HG02938 (cell line): ENCODE results near the gene INPP5A.
"Not testable (repeated sequence)": the region's sequence is repeated elsewhere in the genome, so short reads cannot be mapped to it uniquely, and the experiment has no call there.

Source experiments
- ATAC-seq: cut with Tn5 transposase; IDR thresholded peaks from one replicate; pipeline ENCODE4 v1.9.1; 2021; ENCODE audit warnings: mild to moderate bottlenecking, moderate library complexity; ENCODE audit not compliant: unreplicated experiment

Gene INPP5A

DNA sequence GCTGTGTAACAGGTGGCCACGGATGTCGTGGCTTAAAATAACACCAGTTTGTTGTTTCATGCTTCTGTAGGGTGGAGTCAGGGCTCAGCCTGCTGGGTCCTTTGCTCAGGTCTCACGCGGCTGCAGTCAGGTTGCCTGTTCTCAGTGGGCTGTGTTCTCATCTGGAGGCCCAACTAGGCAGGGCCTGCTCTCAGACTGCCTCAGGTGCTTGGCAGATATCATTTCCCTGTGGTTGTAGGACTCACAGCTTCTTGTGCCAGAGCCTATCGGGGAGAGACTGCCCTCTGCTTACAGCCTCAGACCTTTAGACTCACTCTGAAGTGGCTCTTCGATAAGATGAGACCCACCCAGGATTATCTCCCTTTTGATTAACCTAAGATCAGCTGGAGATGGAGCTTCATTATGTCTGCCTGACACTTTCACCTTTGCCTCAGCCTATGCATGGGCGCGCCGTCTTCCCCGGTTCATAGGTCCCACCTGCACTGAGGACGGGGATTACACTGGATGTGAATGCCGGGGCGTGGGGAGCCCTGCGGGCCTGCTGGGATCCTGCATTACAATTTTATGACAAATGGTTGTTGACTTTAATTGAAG lies 55.3 kb downstream of the INPP5A start:
- peak; percentile 4 for ATAC-seq

DNA sequence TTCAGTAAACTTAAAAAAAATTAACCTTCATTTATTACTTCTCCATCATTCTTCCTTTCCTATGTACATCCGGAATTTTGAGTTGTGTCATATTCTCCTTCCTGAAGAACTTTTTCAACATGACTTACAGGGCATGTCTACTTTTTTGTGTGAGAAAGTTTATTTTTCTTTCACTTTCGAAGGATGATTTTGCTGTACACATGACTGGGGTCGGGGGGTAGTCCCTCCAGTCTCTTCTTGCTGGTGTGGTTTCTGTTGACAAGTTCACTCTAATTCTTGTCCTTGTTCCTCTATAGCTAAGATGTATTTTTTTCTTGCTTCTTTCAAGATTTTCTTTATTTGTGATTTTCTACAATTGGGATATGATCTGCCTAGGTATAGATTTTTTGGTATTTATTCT lies 55.8 kb downstream of the INPP5A start:
- ATAC-seq: peak; percentile 81

DNA sequence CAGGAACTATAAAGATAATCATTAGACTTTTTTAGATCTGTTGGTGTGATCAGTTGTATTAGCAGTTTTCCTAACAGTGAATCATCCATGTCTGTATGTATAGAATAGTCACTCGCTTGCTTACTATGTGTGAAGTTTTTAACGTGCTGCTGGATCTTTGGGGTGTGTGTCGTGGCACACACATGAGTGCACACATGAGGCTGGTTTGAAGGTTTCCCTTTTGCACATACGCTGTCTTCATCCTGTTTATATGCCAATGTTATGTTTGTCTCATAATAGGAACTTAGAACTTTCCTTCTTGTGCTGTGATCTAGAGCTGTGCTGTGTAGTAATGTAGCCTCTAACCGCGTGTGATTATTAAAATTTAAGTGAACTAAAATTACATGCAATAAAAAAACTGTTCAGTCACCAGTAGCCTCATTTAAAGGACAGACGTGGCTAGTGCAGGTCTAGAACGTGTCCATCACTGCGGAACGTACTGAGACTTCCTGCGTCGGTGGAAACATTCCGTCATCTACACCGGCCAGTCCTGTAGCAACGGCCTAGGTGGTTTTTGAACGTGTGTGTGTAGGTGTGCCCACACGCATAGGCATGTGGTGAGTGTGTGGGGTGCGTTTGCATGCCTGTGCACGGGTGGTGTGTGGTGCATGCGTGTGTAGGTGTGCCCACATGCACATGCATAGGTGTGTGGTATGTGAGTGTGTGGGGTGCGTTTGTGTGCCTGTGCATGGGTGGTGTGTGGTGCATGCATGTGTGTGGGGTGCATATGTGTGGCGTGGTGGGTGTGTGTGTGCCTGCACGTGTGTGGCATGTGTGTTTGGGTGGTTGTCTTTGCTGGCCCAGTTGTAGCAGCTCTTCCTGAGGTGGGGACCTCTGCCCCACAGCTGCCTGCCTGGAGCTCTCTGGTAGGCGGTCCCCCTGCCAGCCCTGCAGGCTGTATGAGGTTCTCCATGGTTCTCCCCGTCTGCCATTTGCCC lies 56.6 kb downstream of the INPP5A start:
- no peak for ATAC-seq

DNA sequence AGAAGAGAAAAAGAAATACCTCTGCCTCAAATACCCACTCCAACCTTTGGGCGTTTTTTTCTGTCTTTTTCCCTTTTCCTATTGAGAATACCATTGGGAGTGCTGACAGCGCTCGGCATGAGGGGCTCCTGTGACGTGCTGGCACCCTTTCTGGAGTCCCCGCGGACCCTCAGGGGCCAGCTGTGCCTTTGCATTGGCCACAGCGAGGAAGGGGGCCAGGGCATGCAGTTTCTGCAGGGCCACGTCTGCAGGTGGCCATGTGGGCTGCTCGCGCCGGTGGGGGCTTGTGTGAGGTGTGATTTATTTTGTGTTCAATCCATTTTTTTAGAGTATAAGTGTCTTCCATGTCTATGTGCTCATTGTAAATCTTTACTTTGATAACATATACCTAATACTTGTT lies 57.4 kb downstream of the INPP5A start:
- ATAC-seq: no peak

DNA sequence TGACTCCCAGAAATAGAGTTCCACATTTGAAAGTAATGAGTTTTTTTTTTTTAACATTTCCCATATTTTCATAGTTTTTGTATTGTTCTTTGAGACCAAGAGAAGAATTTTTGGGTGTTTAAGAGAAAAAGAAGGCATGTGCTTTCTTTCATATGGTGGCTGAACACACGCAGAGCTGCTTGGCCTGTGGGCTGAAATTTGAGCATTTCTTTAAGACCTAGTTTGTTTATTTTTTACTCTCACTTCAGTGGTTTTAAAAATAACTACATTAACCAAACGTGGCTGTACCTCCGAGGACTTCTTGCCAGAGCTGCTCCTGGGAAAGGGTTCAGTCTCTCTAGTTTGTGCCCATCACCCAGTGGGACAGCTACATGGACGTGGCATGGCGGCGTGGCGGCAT lies 58.3 kb downstream of the INPP5A start:
- ATAC-seq: no peak

DNA sequence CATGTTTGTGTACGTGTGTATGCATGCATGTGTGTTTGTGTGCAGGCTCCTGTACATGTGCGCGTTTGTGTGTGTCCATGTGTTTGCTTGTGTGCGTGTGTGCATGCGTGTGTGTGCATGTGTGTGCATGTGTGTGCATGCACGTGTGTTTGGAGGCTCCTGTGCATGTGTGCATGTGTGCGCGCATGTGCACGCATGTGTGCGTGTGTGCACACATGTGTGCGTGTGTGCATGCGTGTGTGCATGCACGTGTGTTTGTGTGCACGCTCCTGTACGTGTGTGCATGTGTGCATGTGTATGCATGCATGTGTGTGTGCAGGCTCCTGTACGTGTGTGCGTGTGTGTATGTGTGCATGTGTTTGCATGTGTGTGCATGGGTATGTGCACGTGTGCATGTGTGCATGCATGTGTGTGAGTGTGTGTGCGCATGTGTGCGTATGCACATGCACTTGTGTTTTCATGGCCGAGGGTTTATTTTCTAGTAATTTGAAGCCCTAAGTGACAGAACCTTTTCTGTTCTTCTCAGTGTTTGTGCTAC lies 59.2 kb downstream of the INPP5A start:
- no peak for ATAC-seq

DNA sequence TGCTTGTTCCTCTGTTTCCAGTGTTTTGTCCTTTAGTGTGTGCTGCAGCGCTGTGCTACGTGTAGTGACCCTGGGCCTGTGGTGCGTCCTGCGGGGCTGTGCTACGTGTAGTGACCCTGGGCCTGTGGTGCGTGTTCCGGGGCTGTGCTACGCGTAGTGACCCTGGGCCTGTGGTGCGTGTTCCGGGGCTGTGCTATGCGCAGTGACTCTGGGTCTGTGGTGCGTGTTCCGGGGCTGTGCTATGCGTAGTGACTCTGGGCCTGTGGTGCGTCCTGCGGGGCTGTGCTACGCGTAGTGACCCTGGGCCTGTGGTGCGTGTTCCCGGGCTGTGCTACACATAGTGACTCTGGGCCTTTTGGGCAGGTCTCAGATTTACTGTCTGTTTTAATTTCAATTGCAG lies 60.1 kb downstream of the INPP5A start:
- ATAC-seq: no peak

DNA sequence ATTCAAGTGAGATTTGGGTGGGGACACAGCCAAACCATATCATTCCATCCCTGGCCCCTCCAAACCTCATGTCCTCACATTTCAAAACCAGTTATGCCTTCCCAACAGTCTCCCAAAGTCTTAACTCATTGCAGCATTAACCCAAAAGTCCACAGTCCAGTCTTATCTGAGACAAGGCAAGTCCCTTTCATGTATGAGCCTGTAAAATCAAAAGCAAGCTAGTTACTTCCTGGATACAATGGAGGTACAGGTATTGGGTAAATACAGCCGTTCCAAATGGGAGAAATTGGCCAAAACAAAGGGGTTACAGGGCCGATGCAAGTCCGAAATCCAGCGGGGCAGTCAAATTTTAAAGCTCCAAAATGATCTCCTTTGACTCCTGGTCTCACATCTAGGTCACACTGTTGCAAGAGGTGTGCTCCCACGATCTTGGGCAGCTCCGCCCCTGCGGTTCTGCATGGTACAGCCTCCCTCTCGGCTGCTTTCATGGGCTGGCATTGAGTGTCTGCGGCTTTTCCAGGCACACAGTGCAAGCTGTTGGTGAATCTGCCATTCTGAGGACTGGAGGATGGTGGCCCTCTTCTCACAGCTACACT lies 61.5 kb downstream of the INPP5A start:
- ATAC-seq: not testable (repeated sequence)

DNA sequence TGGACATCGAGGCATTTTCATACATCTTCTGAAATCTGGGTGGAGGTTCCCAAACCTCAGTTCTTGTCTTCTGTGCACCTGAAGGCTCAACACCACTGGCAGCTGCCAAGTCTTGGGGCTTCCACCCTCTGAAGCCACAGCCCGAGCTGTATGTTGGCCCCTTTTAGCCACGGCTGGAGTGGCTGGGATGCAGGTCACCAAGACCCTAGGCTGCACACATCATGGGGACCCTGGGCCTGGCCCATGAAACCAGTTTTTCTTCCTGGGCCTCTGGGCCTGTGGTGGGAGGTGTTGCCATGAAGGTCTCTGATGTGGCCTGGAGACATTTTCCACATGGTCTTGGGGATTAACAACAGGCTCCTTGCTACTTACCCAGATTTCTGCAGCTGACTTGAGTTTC lies 62.1 kb downstream of the INPP5A start:
- no peak for ATAC-seq

DNA sequence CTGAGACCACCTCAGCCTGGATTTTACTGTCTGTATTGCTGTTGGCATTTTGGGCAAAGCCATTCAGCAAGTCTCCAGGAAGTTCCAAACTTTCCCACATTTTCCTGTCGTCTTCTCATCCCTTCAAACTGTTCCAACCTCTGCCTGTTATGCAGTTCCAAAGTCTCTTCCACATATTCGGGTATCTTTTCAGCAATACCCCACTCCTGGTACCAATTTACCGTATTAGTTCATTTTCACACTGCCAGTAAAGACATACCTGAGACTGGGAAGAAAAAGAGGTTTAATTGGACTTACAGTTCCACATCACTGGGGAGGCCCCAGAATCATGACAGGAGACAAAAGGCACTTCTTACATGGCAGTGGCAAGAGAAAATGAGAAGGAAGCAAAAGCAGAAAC lies 62.8 kb downstream of the INPP5A start:
- no peak for ATAC-seq

DNA sequence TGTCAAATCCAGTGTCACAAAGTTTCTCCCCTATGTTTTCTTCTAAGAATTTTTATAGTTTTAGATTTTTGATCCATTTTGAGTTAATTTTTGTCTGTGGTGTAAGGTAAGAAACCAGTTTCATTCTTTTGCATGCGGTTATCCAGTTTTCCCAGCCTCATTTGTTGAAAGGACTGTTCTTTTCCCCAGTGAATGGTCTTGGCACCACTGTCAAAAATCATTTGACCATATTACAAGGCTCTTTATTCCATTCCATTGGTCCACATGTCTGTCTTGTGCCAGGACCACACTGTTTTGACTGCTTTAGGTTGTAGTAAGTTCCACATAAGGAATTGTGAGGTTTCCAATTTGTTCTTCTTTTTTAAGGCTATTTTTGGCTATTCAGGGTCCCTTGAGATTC lies 64.0 kb downstream of the INPP5A start:
- ATAC-seq: no peak

DNA sequence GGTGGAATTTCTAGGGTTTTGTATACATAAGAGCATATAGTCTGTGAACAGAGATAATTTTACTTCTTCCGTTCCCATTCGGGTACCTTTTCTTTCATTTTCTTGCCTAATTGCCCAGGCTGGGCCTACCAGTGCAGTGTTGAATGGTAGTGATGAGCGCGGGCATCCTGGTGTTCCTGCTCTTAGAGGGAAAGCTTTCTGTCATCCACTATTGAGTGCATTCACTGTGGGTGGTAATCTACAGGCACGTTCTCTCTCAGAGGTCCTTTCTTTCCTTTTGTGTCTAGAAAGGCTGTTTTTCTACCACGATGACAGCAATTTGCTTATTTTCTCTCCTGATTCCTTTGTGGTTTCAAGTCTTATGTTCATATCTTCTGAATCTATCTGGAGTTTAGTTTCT lies 65.0 kb downstream of the INPP5A start:
- no peak for ATAC-seq

DNA sequence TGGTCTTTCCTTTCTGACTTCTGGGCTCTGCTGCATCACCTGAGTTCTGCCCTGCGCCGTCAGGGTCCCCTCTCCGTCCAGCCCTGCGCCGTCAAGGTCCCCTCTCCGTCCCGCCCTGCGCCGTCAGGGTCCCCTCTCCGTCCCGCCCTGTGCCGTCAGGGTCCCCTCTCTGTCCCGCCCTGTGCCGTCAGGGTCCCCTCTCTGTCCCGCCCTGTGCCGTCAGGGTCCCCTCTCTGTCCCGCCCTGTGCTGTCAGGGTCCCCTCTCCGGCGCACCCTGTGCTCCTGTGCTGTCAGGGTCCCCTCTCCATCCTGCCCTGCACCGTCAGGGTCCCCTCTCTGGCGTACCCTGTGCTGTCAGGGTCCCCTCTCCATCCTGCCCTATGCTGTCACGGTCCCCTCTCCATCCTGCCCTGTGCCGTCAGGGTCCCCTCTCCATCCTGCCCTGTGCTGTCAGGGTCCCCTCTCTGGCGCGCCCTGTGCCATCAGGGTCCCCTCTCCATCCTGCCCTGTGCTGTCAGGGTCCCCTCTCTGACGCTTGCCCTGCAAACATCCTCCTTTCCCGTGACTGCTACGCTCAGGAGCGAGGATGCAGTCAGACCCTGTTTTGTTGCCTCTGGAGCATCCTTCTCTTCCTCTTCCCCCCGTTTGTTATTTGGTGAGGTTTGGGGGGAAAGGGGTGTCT lies 66.4 kb downstream of the INPP5A start:
- ATAC-seq: no peak

DNA sequence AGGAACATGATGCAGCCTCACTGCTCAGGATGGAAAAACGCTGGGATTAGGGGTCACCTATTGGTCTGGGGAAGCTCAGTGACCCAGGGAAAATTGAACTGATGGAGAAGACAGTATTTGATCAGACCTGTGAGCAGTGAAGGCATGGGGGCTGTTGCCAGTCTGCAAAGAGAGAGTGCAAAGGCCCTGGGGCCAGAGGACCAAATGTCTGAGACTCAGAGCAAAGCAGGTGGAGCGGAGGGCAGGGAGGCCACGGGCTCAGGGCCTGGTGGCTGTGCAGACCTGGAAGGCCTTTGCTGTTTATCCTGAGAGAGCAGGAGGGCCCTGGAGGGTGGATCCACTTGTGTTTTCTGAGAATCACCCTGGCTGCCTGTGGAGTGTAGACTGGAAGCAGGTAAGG lies 67.1 kb downstream of the INPP5A start:
- no peak for ATAC-seq

DNA sequence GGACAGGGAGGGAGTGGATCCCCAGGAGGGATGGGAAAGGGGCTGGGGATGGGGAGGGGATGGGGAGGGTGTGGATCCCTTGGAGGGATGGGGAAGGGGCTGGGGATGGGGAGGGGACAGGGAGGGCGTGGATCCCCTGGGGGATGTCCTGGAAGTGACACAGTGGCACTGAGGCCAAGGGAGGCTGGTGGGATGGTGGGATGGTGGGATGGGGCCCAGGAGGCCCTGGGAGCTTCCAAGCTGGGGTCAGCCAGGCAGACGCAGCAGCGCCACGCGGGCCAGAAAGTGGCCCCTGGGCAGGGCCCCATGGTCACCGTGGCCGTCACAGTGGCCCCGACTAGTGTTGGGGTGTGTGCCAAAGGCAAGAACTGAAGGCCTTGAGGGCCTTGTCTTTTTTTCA lies 67.8 kb downstream of the INPP5A start:
- no peak for ATAC-seq

DNA sequence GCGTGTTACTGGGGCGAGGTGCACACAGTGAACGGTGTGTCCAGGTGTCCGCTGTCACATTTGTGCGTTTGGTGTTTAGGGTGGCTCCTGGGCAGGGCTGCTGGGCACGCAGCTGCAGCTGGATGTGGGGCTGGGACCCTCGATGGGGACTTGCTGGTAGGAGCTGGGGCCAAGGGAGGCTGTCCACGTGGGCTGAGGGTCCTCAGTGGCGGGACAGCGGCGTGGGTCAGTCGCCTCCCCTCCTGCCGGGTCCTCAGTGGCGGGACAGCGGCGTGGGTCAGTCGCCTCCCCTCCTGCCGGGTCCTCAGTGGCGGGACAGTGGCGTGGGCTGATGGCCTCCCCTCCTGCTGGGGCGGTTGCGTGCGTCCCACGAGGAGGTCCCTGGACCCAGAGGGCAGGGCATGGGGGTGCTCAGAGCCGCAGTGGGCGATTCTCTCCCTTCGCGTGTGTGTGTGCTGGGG lies 68.5 kb downstream of the INPP5A start:
- ATAC-seq: no peak

DNA sequence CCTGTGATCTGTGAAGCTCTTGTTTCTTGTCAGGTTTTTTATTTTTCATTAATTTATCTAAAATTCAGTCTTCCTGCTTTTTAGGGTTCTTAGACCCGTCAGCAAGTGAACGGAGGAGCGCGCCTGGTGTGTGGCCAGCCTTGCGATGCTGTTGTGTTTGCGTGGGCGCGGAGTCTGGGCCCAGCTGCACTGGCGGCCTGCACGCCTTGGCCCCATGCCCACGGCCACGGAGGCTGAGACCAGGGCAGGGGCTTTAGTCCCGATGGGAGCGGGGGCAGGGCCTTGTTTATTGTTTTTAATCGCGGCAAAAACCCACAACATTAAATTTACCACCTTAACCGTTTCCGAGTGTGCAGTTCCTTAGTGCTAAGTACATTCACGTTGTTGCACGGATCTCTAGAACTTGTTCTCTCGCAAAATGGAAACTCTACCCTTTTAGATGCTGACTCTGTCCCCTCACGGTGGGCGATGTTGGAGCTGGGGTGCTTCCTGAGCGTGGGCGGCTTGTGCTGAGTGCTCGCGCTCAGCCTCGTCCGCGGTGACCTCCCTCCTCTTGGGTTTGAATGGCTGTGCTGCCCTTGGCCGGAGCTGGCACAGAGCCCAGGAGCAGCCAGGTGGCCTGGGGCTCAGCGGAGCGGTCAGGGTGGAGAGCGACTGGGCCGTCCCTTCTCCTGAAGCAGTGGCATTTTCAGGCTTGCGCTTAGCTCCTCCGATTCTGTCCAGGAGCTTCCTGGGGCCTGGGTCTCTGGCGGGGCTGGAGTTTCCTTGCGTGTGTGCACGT lies 69.1 kb downstream of the INPP5A start:
- ATAC-seq: no peak

DNA sequence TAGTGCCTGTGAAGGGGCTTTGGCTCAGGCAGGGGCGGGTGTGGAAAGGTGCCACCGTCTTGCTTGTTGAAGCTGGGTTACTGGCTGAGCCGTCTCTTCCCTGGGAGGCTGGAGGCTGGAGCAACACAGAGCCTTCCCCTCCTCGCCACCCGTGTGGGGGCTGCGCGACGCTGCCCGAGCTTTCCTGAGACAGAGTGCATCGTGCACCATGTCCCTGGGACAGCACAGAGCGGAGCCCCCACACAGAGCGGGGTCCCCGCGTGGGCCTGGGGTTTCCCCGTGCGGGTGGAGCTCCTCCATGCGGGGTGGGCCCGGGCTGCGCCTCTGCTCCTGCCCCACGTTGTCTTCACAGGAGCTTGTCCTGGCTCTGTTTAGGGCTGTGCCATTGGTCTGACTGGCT lies 69.9 kb downstream of the INPP5A start:
- no peak for ATAC-seq

DNA sequence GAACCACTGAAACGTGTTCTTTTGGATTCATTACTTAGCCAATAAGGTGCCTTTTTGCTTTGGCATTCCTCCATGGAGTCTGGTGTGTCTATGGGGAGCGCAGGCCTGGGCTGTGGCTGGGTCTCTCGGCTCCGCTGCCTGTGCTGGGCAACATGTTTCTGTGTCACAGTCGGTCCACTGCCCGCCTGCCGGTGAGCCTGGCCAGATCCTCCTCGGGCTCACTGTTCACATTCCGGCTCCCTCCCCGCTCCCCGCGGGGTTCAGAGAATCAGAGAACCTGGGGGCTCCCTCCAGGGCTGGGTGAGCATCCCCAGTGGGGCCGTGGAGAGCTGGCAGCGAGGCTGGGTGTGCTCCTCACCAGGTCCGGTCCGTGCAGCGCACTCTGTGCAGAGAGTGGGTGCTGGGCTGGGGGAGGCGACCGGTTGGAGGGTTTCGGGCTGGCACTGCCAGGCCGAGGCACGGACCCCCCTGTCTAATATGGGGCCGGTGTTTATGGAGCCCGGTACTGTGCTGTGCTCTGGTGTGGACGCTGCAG lies 70.4 kb downstream of the INPP5A start:
- ATAC-seq: no peak
